KMS-11 (cell line): Measurements from ENCODE around the gene PGBD5.

ENCODE experiments used
- H2AFZ ChIP-seq: fragments of 200-600 bp; sonication (generic); 2 replicates; pipeline ENCODE4 v1.6.1; 2016; ENCODE audit warnings: antibody characterized with exemption, mixed run types, low read depth
- H3K27ac ChIP-seq: fragments of 200-600 bp; sonication (generic); 2 replicates; pipeline ENCODE4 v1.6.1; 2016; ENCODE audit warnings: mild to moderate bottlenecking, mixed run types
- H3K27me3 ChIP-seq: fragments of 200-600 bp; sonication (generic); 2 replicates; pipeline ENCODE4 v1.6.1; 2017; ENCODE audit warnings: mild to moderate bottlenecking, low read depth, mixed run types, moderate library complexity; ENCODE audit not compliant: insufficient read depth
- H3K36me3 ChIP-seq: fragments of 200-600 bp; sonication (generic); 2 replicates; pipeline ENCODE4 v1.6.1; 2017; ENCODE audit warnings: mild to moderate bottlenecking, mixed run types; ENCODE audit not compliant: insufficient read depth
- H3K4me1 ChIP-seq: fragments of 200-600 bp; sonication (generic); 2 replicates; pipeline ENCODE4 v1.6.1; 2016; ENCODE audit warnings: mild to moderate bottlenecking, low read depth, mixed run types; ENCODE audit not compliant: poor library complexity, severe bottlenecking
- H3K4me2 ChIP-seq: fragments of 200-600 bp; sonication (generic); 2 replicates; pipeline ENCODE4 v1.7.0; 2016; ENCODE audit warnings: mild to moderate bottlenecking, mixed run types
- H3K4me3 ChIP-seq: fragments of 200-600 bp; sonication (generic); IDR thresholded peaks from 2 replicates; pipeline ENCODE4 v1.6.1; 2017; ENCODE audit warnings: low read depth, low read length, mixed read lengths; ENCODE audit not compliant: insufficient read depth
- H3K79me2 ChIP-seq: fragments of 200-600 bp; sonication (generic); 2 replicates; pipeline ENCODE4 v1.6.1; 2016; ENCODE audit warnings: low read depth, mixed run types; ENCODE audit not compliant: insufficient read depth
- H3K9ac ChIP-seq: fragments of 200-600 bp; sonication (generic); 2 replicates; pipeline ENCODE4 v1.6.1; 2016; ENCODE audit warnings: mild to moderate bottlenecking, mixed run types
- H4K20me1 ChIP-seq: fragments of 200-600 bp; sonication (generic); 2 replicates; pipeline ENCODE4 v1.6.1; 2016; ENCODE audit warnings: mild to moderate bottlenecking, mixed run types; ENCODE audit not compliant: insufficient read depth
- CTCF ChIP-seq: fragments of 200-600 bp; sonication (generic); conservative IDR thresholded peaks from 2 replicates; pipeline ENCODE4 v1.6.1; 2017; ENCODE audit warnings: low read depth, mild to moderate bottlenecking, antibody characterized with exemption, low read length, moderate library complexity, mixed read lengths

The PGBD5 gene

GRCh38 chr1:230359992-230360668, 66.0 kb downstream of the PGBD5 start:
- TF ChIP-seq CTCF: no peak
- Histone ChIP-seq H3K36me3 (no peaks in the 10 kb centered on the region), H4K20me1 (no peaks in the 10 kb centered on the region)

GRCh38 chr1:230356869-230357794, 69.0 kb downstream of the PGBD5 start:
- Histone ChIP-seq H3K4me2 (no peak overlapping the region), H3K4me1 (no peaks in the 10 kb centered on the region), H3K27me3 (no peaks in the 10 kb centered on the region)

More at GRCh38 chr1:230359992-230360668, 66.0 kb downstream of the PGBD5 start:
- Histone ChIP-seq H2AFZ (no peak overlapping the region), H3K27ac (no peak overlapping the region), H3K9ac (no peak overlapping the region), H3K27me3 (no peaks in the 10 kb centered on the region), H3K4me3 (no peak overlapping the region), H3K79me2 (no peaks in the 10 kb centered on the region), H3K4me2 (no peak overlapping the region), H3K4me1 (no peaks in the 10 kb centered on the region)

GRCh38 chr1:230356190-230356589, 69.9 kb downstream of the PGBD5 start:
- H2AFZ ChIP-seq: no peak overlapping the region

More at GRCh38 chr1:230356869-230357794, 69.0 kb downstream of the PGBD5 start:
- no peak for TF ChIP-seq CTCF
- no peak overlapping the region for H2AFZ ChIP-seq
- H3K79me2 ChIP-seq: no peaks in the 10 kb centered on the region
- H3K27ac ChIP-seq: no peak overlapping the region
- H4K20me1 ChIP-seq: no peaks in the 10 kb centered on the region
- no peak overlapping the region for H3K4me3 ChIP-seq
- H3K36me3 ChIP-seq: no peaks in the 10 kb centered on the region
- no peak overlapping the region for H3K9ac ChIP-seq

GRCh38 chr1:230355594-230355993, 70.5 kb downstream of the PGBD5 start:
- no peak for TF ChIP-seq CTCF
- Histone ChIP-seq H3K9ac (no peak overlapping the region), H3K79me2 (no peaks in the 10 kb centered on the region), H3K4me3 (no peak overlapping the region), H2AFZ (no peak overlapping the region), H3K4me2 (no peak overlapping the region), H3K27ac (no peak overlapping the region), H4K20me1 (no peaks in the 10 kb centered on the region), H3K4me1 (no peaks in the 10 kb centered on the region), H3K36me3 (no peaks in the 10 kb centered on the region), H3K27me3 (no peaks in the 10 kb centered on the region)

More at GRCh38 chr1:230356190-230356589, 69.9 kb downstream of the PGBD5 start:
- Histone ChIP-seq H4K20me1 (no peaks in the 10 kb centered on the region), H3K36me3 (no peaks in the 10 kb centered on the region), H3K27me3 (no peaks in the 10 kb centered on the region), H3K4me1 (no peaks in the 10 kb centered on the region), H3K79me2 (no peaks in the 10 kb centered on the region), H3K9ac (no peak overlapping the region), H3K4me2 (no peak overlapping the region), H3K4me3 (no peak overlapping the region), H3K27ac (no peak overlapping the region)
- TF ChIP-seq CTCF: no peak
